Sigmoid colon (tissue), 3 donors: Measurements from ENCODE around the gene HORMAD2.

Source experiments
- CTCF ChIP-seq, 4 experiments: fragments of 450-650 bp in 3 of 4; fragments of 200-600 bp in 1 of 4; IDR thresholded peaks; one replicate each; pipeline ENCODE4 v1.5.1; 2016 to 2019; ENCODE audit warnings: antibody characterized with exemption in 4 of 4, mild to moderate bottlenecking in 3 of 4, moderate library complexity in 2 of 4
- POLR2A ChIP-seq, 2 donors: fragments of 450-650 bp; IDR thresholded peaks; one replicate each; pipeline ENCODE4 v1.6.1; 2016; ENCODE audit warnings: antibody characterized with exemption in 2 of 2, mild to moderate bottlenecking in 2 of 2, moderate library complexity in 2 of 2

DNA sequence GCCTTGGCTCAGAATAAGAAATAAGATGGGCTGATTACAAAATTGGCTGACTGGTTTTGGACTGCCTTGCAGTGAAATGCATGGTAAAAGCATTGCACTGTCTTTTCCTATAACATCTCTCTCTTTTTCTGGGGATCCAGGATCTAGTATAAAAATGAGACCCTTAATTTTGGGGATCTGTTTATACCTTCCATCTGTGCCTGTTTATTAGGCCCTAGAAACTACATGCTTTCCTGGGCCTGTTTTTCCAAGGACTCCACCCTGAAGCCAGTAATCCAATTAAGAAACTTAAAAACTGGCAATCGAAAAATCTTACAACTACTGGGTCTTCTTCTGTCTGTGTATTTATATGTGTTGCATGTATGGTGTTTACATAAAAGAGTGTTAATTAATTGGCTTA, 14.5 kb downstream of the HORMAD2 start:
- TF ChIP-seq CTCF (IDR thresholded peaks at IDR 0.05) (no peak), POLR2A (IDR thresholded peaks at IDR 0.05) (no peak)
